Activated CD8-positive, alpha-beta memory T cell treated with anti-CD3 and anti-CD28 coated beads for 36 hours (primary cell): ENCODE measurements around the gene AMPD1. TPM values are rescaled to one million over a fixed set of nuclear protein-coding genes. Genes with fewer than 3 reads are reported as not detected.

ENCODE experiments used
- CTCF ChIA-PET: fragments of 350-600 bp; sonication (Branson Sonifier 250); formaldehyde crosslinking; loops from one replicate; lab custom pipeline; 2021; ENCODE audit warnings: antibody characterized with exemption; lab: Charles Lee
- POLR2A ChIA-PET: fragments of 350-600 bp; sonication (Branson Sonifier 250); formaldehyde crosslinking; loops from one replicate; lab custom pipeline; 2021; ENCODE audit warnings: antibody characterized with exemption; lab: Charles Lee
- total RNA-seq, 2 experiments: library from RNA; stranded (reverse); gene quantifications; one replicate each; pipeline ENCODE4 v1.2.3, GENCODE V29; 2021

Gene AMPD1
- total RNA-seq, 2 experiments from 2014 or later: not detected

DNA sequence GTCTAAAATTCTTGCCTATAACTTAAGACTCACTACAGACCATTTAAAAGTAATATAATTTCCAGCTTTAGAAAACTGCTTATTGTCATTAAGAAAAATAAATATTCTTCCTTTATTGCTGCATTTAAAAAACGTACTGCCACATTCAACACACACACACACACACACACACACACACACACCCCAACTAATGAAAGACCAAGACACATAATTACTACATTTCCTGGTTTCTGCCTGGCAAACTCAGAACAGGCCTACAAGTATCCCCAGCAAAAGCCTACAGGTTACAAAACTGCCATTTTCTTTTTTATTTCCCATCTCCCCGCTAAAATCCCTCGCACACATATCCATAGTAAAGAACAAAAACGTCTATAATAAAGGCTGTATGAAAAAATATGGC lies 27.0 kb downstream of the AMPD1 start:
- POLR2A ChIA-PET: no interaction called here
- CTCF ChIA-PET: interaction anchor here (0.6 to 1.1 kb wide), 2 partner anchors 108 to 444 kb away, joined by 3 to 6 read pairs; no protein-coding TSS in a partner anchor

DNA sequence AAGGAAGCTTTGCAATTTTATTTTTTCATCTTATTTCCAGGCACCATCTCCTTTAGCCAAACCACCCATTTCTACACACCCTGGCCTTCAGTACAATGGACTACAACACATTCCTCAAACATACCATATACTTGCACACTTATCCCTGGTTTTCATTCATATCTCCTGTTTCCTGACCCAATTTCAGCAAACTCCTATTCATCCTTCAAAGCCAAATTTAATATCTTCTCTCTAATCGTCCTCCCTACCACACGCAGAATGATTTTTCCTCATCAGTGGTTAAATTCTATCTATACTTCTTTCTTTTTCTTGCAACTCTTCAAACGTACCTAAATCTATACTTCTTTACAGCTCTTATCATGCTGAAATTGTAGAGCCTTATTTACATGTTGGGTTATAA lies 28.4 kb downstream of the AMPD1 start:
- ChIA-PET CTCF (no interaction called here), POLR2A (no interaction called here)

DNA sequence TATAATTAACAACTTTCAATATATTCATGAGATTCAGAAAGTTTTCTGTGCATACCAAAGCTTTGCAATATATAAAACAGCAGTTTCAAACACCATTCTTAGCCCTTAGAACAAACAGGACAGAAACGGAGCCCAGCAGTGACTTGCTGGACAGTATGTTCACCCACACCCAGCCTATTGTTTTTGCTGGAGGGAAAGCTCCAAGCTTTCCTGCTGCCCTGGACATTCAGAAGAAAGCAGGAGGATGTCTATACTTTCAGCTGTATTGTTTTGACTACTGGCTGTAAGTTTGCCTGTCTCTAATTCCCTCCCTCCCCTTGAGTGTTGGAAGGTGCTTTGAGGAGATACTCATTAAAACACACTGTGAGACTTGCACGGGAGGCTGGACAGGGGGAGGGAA lies 35.1 kb downstream of the AMPD1 start:
- ChIA-PET POLR2A (no interaction called here), CTCF (no interaction called here)

DNA sequence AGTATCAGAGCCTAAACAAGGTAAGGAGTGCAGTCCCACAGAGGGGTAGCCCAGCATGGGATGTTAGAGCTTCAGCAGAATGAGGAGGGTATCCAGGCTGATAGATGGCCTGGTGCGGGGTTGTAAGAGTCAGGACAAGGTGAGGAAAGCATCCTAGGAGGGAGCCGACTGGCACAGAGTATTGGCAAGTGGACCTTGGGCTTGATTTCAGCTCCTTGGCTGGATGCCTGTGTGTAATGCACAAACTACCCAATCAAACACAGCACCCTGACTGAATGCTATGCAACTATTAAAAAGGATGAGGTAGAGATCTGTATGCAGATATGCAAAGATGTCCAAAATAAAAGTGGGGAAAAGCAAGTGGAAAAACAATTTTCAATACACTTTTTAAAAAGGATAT lies 43.5 kb downstream of the AMPD1 start:
- ChIA-PET POLR2A (no interaction called here), CTCF (no interaction called here)

DNA sequence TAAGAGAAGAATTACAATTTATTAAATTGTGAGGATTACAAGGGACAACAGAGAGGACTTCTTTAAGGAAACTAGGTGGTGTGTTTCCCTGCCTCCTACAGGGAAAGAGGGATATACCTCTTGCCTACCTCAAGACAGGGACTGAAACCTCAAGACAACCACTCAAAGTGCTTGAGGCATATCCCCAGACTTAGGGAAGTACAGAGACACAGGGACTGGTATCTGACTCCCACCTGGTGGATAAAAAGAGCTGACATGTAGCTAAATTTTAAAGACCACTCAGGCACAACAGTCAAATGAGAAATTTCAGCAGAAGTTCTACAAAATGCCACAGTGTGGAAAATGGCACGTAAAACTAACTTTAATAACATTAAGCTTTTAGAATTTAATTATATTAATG lies 46.8 kb downstream of the AMPD1 start:
- ChIA-PET CTCF (no interaction called here), POLR2A (no interaction called here)

DNA sequence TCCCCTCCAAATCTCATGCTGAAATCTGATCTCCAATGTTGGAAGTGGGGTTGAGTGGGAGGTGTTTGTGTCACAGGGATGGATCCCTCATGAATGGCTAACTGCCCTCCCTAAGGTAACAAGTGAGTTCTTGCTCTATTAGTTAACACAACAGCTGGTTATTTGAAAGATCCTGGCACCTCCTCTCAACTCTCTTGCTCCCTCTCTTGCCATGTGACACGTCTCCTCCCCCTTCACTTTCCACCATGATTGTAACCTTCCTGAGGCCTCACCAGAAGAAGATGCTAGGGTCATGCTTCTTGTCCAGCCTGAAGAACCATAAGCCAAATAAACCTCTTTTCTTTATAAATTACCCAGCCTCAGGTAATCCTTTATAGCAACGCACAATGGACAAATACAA lies 54.0 kb downstream of the AMPD1 start:
- ChIA-PET CTCF (no interaction called here), POLR2A (interaction anchor here (0.6 to 0.7 kb wide), 2 partner anchors 38 to 141 kb away, joined by 3 to 5 read pairs; no protein-coding TSS in a partner anchor)

DNA sequence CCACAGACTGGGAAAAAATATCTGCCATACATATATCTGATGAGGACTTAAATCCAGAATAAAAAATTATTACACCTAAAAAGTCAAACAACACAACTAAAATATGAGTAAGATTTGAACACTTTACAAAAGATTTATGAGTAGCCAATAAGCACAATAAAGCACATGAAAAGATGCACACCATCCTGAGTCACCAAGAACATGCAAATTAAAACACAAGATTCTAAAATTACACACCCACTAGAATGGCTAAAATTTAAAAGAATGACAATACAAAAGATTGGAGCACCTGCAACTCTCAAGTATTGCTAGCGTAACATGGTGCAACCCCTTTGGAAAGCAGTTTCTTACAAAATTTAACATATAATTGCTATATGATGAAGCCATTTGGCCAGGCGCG lies 56.4 kb downstream of the AMPD1 start:
- CTCF ChIA-PET: no interaction called here
- POLR2A ChIA-PET: no interaction called here

DNA sequence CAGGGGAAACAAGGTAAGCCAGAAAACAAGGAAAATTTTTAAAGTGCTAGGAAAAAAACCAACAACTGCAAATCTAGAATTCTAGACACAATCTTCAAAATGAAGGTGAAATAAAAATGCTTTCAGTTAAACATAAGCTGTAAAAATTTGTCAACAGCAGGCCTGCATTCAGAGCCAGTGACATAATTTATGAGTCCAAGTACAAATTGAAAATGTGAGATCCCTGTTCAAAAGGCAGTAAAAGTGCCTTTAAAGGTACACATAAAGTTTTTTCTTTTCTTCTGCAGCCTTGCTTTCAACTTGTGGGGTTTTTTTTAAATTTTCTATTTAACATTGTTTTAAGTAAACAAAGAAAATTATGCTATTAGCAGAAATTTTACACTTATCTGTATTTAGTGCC lies 62.9 kb downstream of the AMPD1 start:
- POLR2A ChIA-PET: no interaction called here
- CTCF ChIA-PET: no interaction called here

DNA sequence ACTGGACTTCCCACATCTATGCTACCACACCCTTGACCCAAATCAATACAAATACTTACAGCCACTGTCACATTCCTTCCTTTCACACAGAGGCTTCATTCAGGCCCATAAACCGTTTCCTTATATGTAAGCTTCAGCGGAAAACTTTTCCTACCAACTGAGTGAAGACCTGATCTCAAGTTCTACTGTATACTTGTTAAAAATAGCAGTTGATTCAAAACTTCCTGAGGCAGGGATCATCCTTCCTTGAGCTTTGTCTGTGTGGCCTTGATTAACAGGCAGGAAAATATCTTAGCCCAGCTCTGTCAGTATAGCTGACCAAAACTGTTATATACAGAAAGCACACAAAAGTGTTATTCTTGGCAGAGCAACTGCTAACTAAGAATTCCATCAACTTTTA lies 68.2 kb downstream of the AMPD1 start:
- POLR2A ChIA-PET: no interaction called here
- CTCF ChIA-PET: no interaction called here

DNA sequence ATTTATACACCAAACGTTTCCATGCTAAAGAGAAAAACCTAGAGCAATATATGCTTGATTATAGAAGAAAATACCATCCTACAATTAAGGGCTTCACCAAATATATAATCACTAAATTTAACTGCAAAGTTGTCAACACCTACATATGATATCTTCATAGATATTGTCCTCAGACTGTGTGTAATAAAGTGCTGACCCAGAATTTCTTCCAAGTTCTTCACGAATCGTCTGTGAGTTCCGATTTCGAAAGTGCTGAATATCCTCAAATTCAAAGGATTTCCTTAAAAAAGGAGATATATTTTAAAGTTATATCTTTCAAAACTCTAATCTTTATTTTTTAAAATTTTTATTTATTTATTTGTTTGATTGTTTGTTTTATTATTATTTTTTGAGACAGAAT lies 72.0 kb downstream of the AMPD1 start:
- CTCF ChIA-PET: no interaction called here
- POLR2A ChIA-PET: no interaction called here

Other genes with a start within 250 kb of the AMPD1 start
- 10 to 100 TPM; 32.5 to 34.1 TPM for gene TRIM33, start 184.3 kb downstream of the AMPD1 start, total RNA-seq
- 10 to 100 TPM; 58.7 to 59.8 TPM for gene BCAS2, start 113.9 kb downstream of the AMPD1 start, total RNA-seq
- under 1 TPM; 0.42 to 0.55 TPM for gene DENND2C, start 25.5 kb downstream of the AMPD1 start, total RNA-seq
- gene NRAS, start 21.2 kb upstream of the AMPD1 start, total RNA-seq: 10 to 100 TPM; 71.1 to 71.4 TPM
- gene CSDE1, start 62.4 kb upstream of the AMPD1 start, total RNA-seq: 100 to 1,000 TPM; 489 to 490 TPM
- 10 to 100 TPM; 69.7 to 70.0 TPM for gene SIKE1, start 85.1 kb upstream of the AMPD1 start, total RNA-seq
- gene SYCP1, start 159.3 kb upstream of the AMPD1 start, total RNA-seq: not detected